Caco-2 (cell line): ENCODE measurements around the gene BAIAP3. TPM values are rescaled to one million over a fixed set of nuclear protein-coding genes. Genes with fewer than 3 reads are reported as not detected.

Experiments used
- BruUV-seq: library from RNA; stranded (reverse); fragments of 400-500 nt; replicated peaks from 2 replicates; lab custom pipeline; 2021; lab: Mats Ljungman, UMichigan
- CTCF ChIA-PET: fragments of 300-600 bp; sonication (Branson Sonifier 250); formaldehyde crosslinking; loops from one replicate; lab custom pipeline; 2022; ENCODE audit warnings: antibody characterized with exemption; lab: Charles Lee
- POLR2A ChIA-PET: fragments of 300-600 bp; sonication (Branson Sonifier 250); formaldehyde crosslinking; loops from one replicate; lab custom pipeline; 2022; ENCODE audit warnings: antibody characterized with exemption; lab: Charles Lee
- DNase-seq, 2 experiments: peaks; one replicate each; pipeline versions ENCODE4 v3.0.0 to v3.0.0-alpha.2; 2020 to 2022
- H3K27me3 ChIP-seq: replicated peaks from 2 replicates; pipeline ENCODE4 v1.6.0; 2011; ENCODE audit warnings: low read length; ENCODE audit not compliant: control insufficient read depth, insufficient read depth
- H3K36me3 ChIP-seq: 2 replicates; pipeline ENCODE4 v1.5.1; 2011; ENCODE audit warnings: low read length; ENCODE audit not compliant: control insufficient read depth, insufficient read depth
- H3K4me1 ChIP-seq: fragments of 250-450 bp; sonication (Bioruptor Pico); 2 replicates; pipeline ENCODE4 v1.5.1; 2020; ENCODE audit warnings: mild to moderate bottlenecking
- H3K4me3 ChIP-seq: 2 replicates; pipeline ENCODE4 v1.5.1; 2011; ENCODE audit warnings: low read depth, mild to moderate bottlenecking, control low read depth, low read length
- H3K9me3 ChIP-seq: fragments of 250-450 bp; sonication (Bioruptor Pico); 2 replicates; pipeline ENCODE4 v1.5.1; 2020; ENCODE audit warnings: mild to moderate bottlenecking, moderate library complexity
- H3K27ac Mint-ChIP-seq: one replicate; pipeline ENCODE4 v1.8.0; 2022; ENCODE audit warnings: mixed read lengths; ENCODE audit not compliant: unreplicated experiment
- H3K27me3 Mint-ChIP-seq: one replicate; pipeline ENCODE4 v1.8.0; 2022; ENCODE audit warnings: mixed read lengths; ENCODE audit not compliant: insufficient read depth, unreplicated experiment
- H3K36me3 Mint-ChIP-seq: one replicate; pipeline ENCODE4 v1.8.0; 2022; ENCODE audit warnings: mild to moderate bottlenecking, mixed read lengths; ENCODE audit not compliant: insufficient read depth, unreplicated experiment
- H3K4me1 Mint-ChIP-seq: one replicate; pipeline ENCODE4 v1.8.0; 2022; ENCODE audit warnings: low read depth, mixed read lengths; ENCODE audit not compliant: unreplicated experiment
- H3K4me3 Mint-ChIP-seq: one replicate; pipeline ENCODE4 v1.8.0; 2022; ENCODE audit warnings: mild to moderate bottlenecking, moderate library complexity, mixed read lengths; ENCODE audit not compliant: unreplicated experiment
- H3K9me3 Mint-ChIP-seq: one replicate; pipeline ENCODE4 v1.8.0; 2022; ENCODE audit warnings: mixed read lengths; ENCODE audit not compliant: unreplicated experiment
- intact Hi-C: fragments of 100-400 bp; cut with micrococcal nuclease; formaldehyde crosslinking; loops from one replicate; pipeline ENCODE4 v1.10.0; 2022; ENCODE audit not compliant: unreplicated experiment
- total RNA-seq: library from RNA; stranded (reverse); gene quantifications from 2 replicates; pipeline ENCODE4 v1.2.3, GENCODE V29; 2022
- TF ChIP-seq, protein P1 (sequence below), 2 experiments: fragments of 200-600 bp in 1 of 2; IDR thresholded peaks; 1 replicate in 1 of 2; 2 replicates in 1 of 2; pipeline versions ENCODE4 v1.5.1 to v1.8.0; 2011 to 2022; ENCODE audit warnings: antibody characterized with exemption in 1 of 2, control low read depth in 1 of 2, inconsistent platforms in 1 of 2, low read depth in 1 of 2, low read length in 1 of 2, mild to moderate bottlenecking in 1 of 2, moderate library complexity in 1 of 2; ENCODE audit not compliant: insufficient read depth in 1 of 2, severe bottlenecking in 1 of 2, unreplicated experiment in 1 of 2

The BAIAP3 gene
- total RNA-seq, 1 experiment from 2014 or later: 5.0 TPM

DNA sequence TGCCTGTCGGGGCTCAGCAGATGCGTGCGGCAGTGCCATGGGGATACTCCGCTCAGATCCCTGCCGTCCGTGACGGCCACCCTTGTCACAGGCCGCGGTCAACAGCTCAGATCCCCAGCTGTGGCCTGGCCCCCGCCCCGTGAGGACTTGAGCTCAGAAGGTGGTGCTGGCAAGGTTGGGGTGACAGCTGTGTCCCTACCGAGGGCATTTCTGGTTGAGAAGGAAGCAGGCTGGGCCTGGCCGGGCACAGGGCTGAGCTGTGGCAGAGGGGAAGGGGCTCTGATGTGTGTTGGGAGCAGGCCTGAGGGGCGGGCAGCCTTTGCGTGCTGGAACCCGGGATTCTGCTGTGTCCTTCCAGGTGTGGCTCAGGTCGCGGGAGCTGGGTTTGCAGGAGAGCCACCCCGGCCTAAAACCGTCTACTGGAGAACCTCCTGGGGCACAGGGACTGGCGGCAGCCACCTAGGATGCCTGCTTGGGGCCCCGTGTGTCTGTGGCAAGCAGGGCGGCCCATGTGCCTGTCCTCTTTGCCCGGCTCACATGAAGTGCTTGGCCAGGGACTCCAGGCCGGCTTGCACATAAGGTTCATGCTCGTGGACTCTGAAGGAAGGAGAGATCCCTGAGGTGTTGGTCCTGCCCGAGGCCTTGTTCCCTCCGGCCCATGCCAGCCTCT, 18.9 kb upstream of the BAIAP3 start:
- Mint-ChIP-seq H3K27me3 (no peaks in the 10 kb centered on the region), H3K27ac (no peak overlapping the region), H3K4me3 (no peak overlapping the region), H3K4me1 (no peaks in the 10 kb centered on the region), H3K36me3 (peaks cover 77% of the 10 kb centered on the region), H3K9me3 (no peaks in the 10 kb centered on the region)
- ChIA-PET CTCF (no interaction called here), POLR2A (no interaction called here)
- Histone ChIP-seq H3K9me3 (no peaks in the 10 kb centered on the region), H3K36me3 (peaks cover 5% of the 10 kb centered on the region), H3K4me1 (peaks cover 5% of the 10 kb centered on the region; the same call in 1 of the 2 replicates), H3K4me3 (no peak overlapping the region), H3K27me3 (no peaks in the 10 kb centered on the region)
- intact Hi-C loops: no loop called here
- BruUV-seq: no TSS peak
- TF ChIP-seq, protein P1, sequence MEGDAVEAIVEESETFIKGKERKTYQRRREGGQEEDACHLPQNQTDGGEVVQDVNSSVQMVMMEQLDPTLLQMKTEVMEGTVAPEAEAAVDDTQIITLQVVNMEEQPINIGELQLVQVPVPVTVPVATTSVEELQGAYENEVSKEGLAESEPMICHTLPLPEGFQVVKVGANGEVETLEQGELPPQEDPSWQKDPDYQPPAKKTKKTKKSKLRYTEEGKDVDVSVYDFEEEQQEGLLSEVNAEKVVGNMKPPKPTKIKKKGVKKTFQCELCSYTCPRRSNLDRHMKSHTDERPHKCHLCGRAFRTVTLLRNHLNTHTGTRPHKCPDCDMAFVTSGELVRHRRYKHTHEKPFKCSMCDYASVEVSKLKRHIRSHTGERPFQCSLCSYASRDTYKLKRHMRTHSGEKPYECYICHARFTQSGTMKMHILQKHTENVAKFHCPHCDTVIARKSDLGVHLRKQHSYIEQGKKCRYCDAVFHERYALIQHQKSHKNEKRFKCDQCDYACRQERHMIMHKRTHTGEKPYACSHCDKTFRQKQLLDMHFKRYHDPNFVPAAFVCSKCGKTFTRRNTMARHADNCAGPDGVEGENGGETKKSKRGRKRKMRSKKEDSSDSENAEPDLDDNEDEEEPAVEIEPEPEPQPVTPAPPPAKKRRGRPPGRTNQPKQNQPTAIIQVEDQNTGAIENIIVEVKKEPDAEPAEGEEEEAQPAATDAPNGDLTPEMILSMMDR (IDR thresholded peaks at IDR 0.05; ENCODE audit: insufficient read depth in 1 of 2, low read depth in 1 of 2, low read length in 1 of 2, severe bottlenecking in 1 of 2, unreplicated experiment in 1 of 2): no peak
- DNase-seq: no peak

GRCh38 chr16:1315081-1316032, 18.1 kb upstream of the BAIAP3 start:
- ChIA-PET CTCF (no interaction called here), POLR2A (no interaction called here)
- DNase-seq: no peak
- Histone ChIP-seq H3K4me3 (no peak overlapping the region), H3K9me3 (no peaks in the 10 kb centered on the region), H3K27me3 (no peaks in the 10 kb centered on the region), H3K4me1 (peaks cover 5% of the 10 kb centered on the region; the same call in 1 of the 2 replicates), H3K36me3 (peaks cover 5% of the 10 kb centered on the region)
- Mint-ChIP-seq H3K4me1 (no peaks in the 10 kb centered on the region), H3K9me3 (no peaks in the 10 kb centered on the region), H3K36me3 (peaks cover 82% of the 10 kb centered on the region), H3K27ac (no peak overlapping the region), H3K4me3 (no peak overlapping the region), H3K27me3 (no peaks in the 10 kb centered on the region)
- TF ChIP-seq, protein P1 (IDR thresholded peaks at IDR 0.05; ENCODE audit: insufficient read depth in 1 of 2, low read depth in 1 of 2, low read length in 1 of 2, severe bottlenecking in 1 of 2, unreplicated experiment in 1 of 2): no peak
- BruUV-seq: no TSS peak
- intact Hi-C loops: no loop called here

GRCh38 chr16:1316033-1316405, 17.4 kb upstream of the BAIAP3 start:
- no peak overlapping the region for H3K27ac Mint-ChIP-seq
- TF ChIP-seq, protein P1 (IDR thresholded peaks at IDR 0.05; ENCODE audit: insufficient read depth in 1 of 2, low read depth in 1 of 2, low read length in 1 of 2, severe bottlenecking in 1 of 2, unreplicated experiment in 1 of 2): no peak
- intact Hi-C loops: no loop called here
- no peaks in the 10 kb centered on the region for H3K9me3 Mint-ChIP-seq
- no peak overlapping the region for H3K4me3 Mint-ChIP-seq
- no peaks in the 10 kb centered on the region for H3K9me3 ChIP-seq
- H3K36me3 Mint-ChIP-seq: peaks cover 78% of the 10 kb centered on the region
- no peak for DNase-seq
- H3K27me3 ChIP-seq: no peaks in the 10 kb centered on the region
- H3K27me3 Mint-ChIP-seq: no peaks in the 10 kb centered on the region
- no TSS peak for BruUV-seq
- no peak overlapping the region for H3K4me3 ChIP-seq
- ChIA-PET POLR2A (no interaction called here), CTCF (no interaction called here)
- peaks cover 5% of the 10 kb centered on the region; the same call in 1 of the 2 replicates for H3K4me1 ChIP-seq
- H3K4me1 Mint-ChIP-seq: no peaks in the 10 kb centered on the region
- peaks cover 5% of the 10 kb centered on the region for H3K36me3 ChIP-seq
